HG02870 (cell line): ENCODE measurements around the gene USP35.

Experiments
- ATAC-seq: cut with Tn5 transposase; IDR thresholded peaks from one replicate; pipeline ENCODE4 v1.9.1; 2021; ENCODE audit warnings: mild to moderate bottlenecking, moderate library complexity; ENCODE audit not compliant: unreplicated experiment

Gene USP35

DNA sequence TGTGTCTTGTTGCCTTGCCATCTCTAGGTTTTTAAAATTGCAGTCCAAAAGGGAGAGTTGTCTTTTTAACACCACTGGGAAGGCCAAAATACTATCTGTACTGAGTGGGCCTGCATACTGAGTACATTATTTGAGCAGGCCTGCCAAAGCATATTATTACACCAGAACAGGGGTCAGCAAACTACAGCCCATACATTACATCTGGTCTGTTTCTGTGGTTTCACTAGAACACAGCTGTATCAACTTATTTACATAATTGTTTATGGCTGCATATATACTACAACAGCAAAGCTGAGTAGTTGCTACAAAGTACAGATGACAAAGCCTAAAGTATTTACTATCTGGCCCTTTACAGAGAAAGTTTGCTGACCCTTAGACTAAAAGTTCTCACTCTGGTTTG lies 74.0 kb downstream of the USP35 start:
- no peak for ATAC-seq
